Chondrocyte (in vitro differentiated cells): Measurements from ENCODE around the gene NXT2. TPM values are rescaled to one million over a fixed set of nuclear protein-coding genes. Genes with fewer than 3 reads are reported as not detected.

ENCODE experiments used
- DNase-seq: peaks from one replicate; pipeline ENCODE4 v3.0.0; 2021; ENCODE audit warnings: mixed read lengths, low spot score
- H3K27ac Mint-ChIP-seq: one replicate; pipeline ENCODE4 v1.8.0; 2021; ENCODE audit warnings: mild to moderate bottlenecking, moderate library complexity, mixed read lengths; ENCODE audit not compliant: unreplicated experiment
- H3K27me3 Mint-ChIP-seq: 2 replicates; pipeline ENCODE4 v1.8.0; 2021; ENCODE audit warnings: low read depth, mixed read lengths
- H3K36me3 Mint-ChIP-seq: 2 replicates; pipeline ENCODE4 v1.8.0; 2021; ENCODE audit warnings: low read depth, mixed read lengths
- H3K4me1 Mint-ChIP-seq: 2 replicates; pipeline ENCODE4 v1.8.0; 2021; ENCODE audit warnings: low read depth, mild to moderate bottlenecking, mixed read lengths
- H3K4me3 Mint-ChIP-seq: one replicate; pipeline ENCODE4 v1.8.0; 2021; ENCODE audit warnings: mild to moderate bottlenecking, moderate library complexity, mixed read lengths; ENCODE audit not compliant: unreplicated experiment
- H3K9me3 Mint-ChIP-seq: 2 replicates; pipeline ENCODE4 v1.8.0; 2021; ENCODE audit warnings: low read depth, mixed read lengths
- CTCF ChIP-seq: fragments of 200-600 bp; sonication (generic); IDR thresholded peaks from 2 replicates; pipeline ENCODE4 v1.5.0; 2021; ENCODE audit warnings: antibody characterized with exemption, mild to moderate bottlenecking, moderate library complexity
- long read RNA-seq: library from polyadenylated mRNA; stranded (forward); transcript quantifications from one replicate; pipeline ENCODE4 v2.0.0, GENCODE V29; 2021
- total RNA-seq: library from RNA; stranded (reverse); gene quantifications from 3 replicates; pipeline ENCODE4 v1.2.1, GENCODE V29; 2021

Gene NXT2
- 9.5 to 15.8 TPM (median 9.8 TPM) in 3 replicates for total RNA-seq
- long read RNA-seq, transcript NXT2-203 (4 exons, 2,562 nt), result major isoform, 11 of 20 reads
- long read RNA-seq, transcript NXT2-202 (4 exons, 1,085 nt), result minor isoform, 8 of 20 reads
- long read RNA-seq, partial matches to known transcripts, result 0 of 20 reads
- long read RNA-seq, other reads (novel, unspliced or antisense), result 1 of 20 reads

- no peaks in the 10 kb centered on the region for H3K36me3 Mint-ChIP-seq
- peaks cover 1% of the 10 kb centered on the region for H3K27me3 Mint-ChIP-seq
- peaks cover 4% of the 10 kb centered on the region for H3K9me3 Mint-ChIP-seq
- H3K4me1 Mint-ChIP-seq, result peaks cover 24% of the 10 kb centered on the region
- peak within 1 kb of the TSS; percentile 98 for H3K4me3 Mint-ChIP-seq
- H3K27ac Mint-ChIP-seq, result peak within 1 kb of the TSS; percentile 100
- no peak for TF ChIP-seq CTCF
- peak; percentile 98 for DNase-seq
Observed at GRCh38 chrX:109536439-109537323, at the start of gene NXT2. Gene NXT2 (plus strand): TSS chrX:109536844. CDS start chrX:109537007, 163 bp downstream.

GRCh38 chrX:109487640-109488039, 49.0 kb upstream of the NXT2 start:
- DNase-seq, result no peak
- Mint-ChIP-seq H3K27me3 (peaks cover 15% of the 10 kb centered on the region), H3K36me3 (no peaks in the 10 kb centered on the region), H3K27ac (no peak overlapping the region), H3K9me3 (no peaks in the 10 kb centered on the region), H3K4me3 (no peak overlapping the region), H3K4me1 (peaks cover 3% of the 10 kb centered on the region)
- no peak for TF ChIP-seq CTCF

- H3K27ac Mint-ChIP-seq, result no peak overlapping the region
- H3K4me1 Mint-ChIP-seq, result peaks cover 3% of the 10 kb centered on the region
- H3K36me3 Mint-ChIP-seq, result no peaks in the 10 kb centered on the region
Observed at GRCh38 chrX:109489174-109489573, 47.5 kb upstream of the NXT2 start.

GRCh38 chrX:109498434-109498833, 38.2 kb upstream of the NXT2 start:
- no peak overlapping the region for H3K27ac Mint-ChIP-seq
- no peaks in the 10 kb centered on the region for H3K9me3 Mint-ChIP-seq
- H3K36me3 Mint-ChIP-seq, result no peaks in the 10 kb centered on the region
- no peak for TF ChIP-seq CTCF
- no peak overlapping the region for H3K4me3 Mint-ChIP-seq
- H3K4me1 Mint-ChIP-seq, result no peaks in the 10 kb centered on the region
- no peak for DNase-seq
- peaks cover 37% of the 10 kb centered on the region for H3K27me3 Mint-ChIP-seq

More at GRCh38 chrX:109489174-109489573, 47.5 kb upstream of the NXT2 start:
- DNase-seq, result no peak
- Mint-ChIP-seq H3K4me3 (no peak overlapping the region), H3K27me3 (peaks cover 20% of the 10 kb centered on the region), H3K9me3 (no peaks in the 10 kb centered on the region)
- no peak for TF ChIP-seq CTCF

GRCh38 chrX:109501176-109501575, 35.5 kb upstream of the NXT2 start:
- no peak for TF ChIP-seq CTCF

More at GRCh38 chrX:109501176-109501575, 35.5 kb upstream of the NXT2 start:
- H3K27ac Mint-ChIP-seq, result no peak overlapping the region
- no peak overlapping the region for H3K4me3 Mint-ChIP-seq
- peaks cover 27% of the 10 kb centered on the region for H3K27me3 Mint-ChIP-seq
- H3K36me3 Mint-ChIP-seq, result no peaks in the 10 kb centered on the region
- H3K4me1 Mint-ChIP-seq, result no peaks in the 10 kb centered on the region
- H3K9me3 Mint-ChIP-seq, result no peaks in the 10 kb centered on the region
- no peak for DNase-seq
